Memory B cell (primary cell): ENCODE data around the gene PLCXD1.
"Not testable (repeated sequence)": the region's sequence is repeated elsewhere in the genome, so short reads cannot be mapped to it uniquely, and the experiment has no call there.

Experiments used
- ATAC-seq: fragments of 150-1000 bp; cut with Tn5 transposase; 2 replicates; pipeline ENCODE4 v1.10.0; 2021; ENCODE audit warnings: low read depth, mild to moderate bottlenecking, moderate library complexity
- DNase-seq, 2 donors: peaks; one replicate each; pipeline ENCODE4 v3.0.0; 2022; ENCODE audit warnings: low spot score in 2 of 2
- H3K27ac Mint-ChIP-seq: one replicate; pipeline ENCODE4 v1.8.0; 2022; ENCODE audit warnings: mild to moderate bottlenecking, moderate library complexity, mixed read lengths
- H3K27me3 Mint-ChIP-seq: one replicate; pipeline ENCODE4 v1.8.0; 2022; ENCODE audit warnings: mixed read lengths
- H3K36me3 Mint-ChIP-seq: one replicate; pipeline ENCODE4 v1.8.0; 2022; ENCODE audit warnings: mild to moderate bottlenecking, mixed read lengths
- H3K4me1 Mint-ChIP-seq: one replicate; pipeline ENCODE4 v1.8.0; 2022; ENCODE audit warnings: mixed read lengths
- H3K4me3 Mint-ChIP-seq: one replicate; pipeline ENCODE4 v1.8.0; 2022; ENCODE audit warnings: mild to moderate bottlenecking, moderate library complexity, mixed read lengths
- H3K9me3 Mint-ChIP-seq: one replicate; pipeline ENCODE4 v1.8.0; 2022; ENCODE audit warnings: mixed read lengths

PLCXD1 gene

DNA sequence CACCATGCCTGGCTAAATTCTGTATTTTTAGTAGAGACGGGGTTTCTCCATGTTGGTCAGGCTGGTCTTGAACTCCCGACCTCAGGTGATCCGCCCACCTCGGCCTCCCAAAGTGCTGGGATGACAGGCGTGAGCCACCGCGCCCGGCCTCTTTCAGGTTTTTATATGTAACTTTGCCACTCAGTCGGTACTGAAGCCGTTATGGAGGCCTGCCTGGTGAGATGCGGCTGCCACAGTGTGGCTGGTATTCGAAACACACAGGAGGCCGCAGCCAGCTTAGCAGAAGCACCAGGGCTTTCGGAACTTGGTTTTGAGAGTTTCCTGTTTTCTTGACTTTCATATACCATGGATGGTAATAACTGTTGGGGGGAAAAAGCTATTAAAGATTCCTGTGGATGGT, 43.5 kb downstream of the PLCXD1 start:
- not testable (repeated sequence) for DNase-seq, H3K27ac Mint-ChIP-seq, ATAC-seq, H3K27me3 Mint-ChIP-seq, H3K36me3 Mint-ChIP-seq, H3K9me3 Mint-ChIP-seq, H3K4me3 Mint-ChIP-seq
- peaks cover 23% of the 10 kb centered on the region for H3K4me1 Mint-ChIP-seq

DNA sequence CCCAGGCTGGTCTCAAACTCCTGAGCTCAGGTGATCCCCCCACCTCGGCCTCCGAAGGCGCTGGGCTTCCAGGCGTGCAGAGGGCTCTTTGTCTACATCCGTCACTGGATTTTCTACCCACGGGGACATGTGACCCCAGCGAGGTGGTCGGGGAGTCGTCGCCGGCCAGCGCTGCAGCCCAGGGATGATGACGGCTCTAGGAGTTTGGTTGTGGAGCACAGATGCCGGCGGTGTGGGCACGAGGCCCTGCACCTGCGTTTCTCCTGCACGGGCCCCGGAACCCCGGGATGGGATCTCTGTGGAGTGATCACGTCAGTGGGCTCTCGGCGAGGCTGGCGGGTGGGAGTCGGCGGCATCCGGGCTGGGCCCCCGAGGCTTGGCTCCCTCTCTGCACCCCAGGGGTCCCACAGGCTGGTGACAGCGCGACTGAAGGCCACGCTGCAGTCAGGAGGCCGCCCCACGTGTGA, 46.5 kb downstream of the PLCXD1 start:
- Mint-ChIP-seq H3K4me3 (no peak overlapping the region), H3K9me3 (no peaks in the 10 kb centered on the region), H3K4me1 (peaks cover 14% of the 10 kb centered on the region), H3K27ac (no peak overlapping the region), H3K36me3 (peaks cover 3% of the 10 kb centered on the region), H3K27me3 (peaks cover 11% of the 10 kb centered on the region)
- no peak for ATAC-seq
- no peak for DNase-seq

DNA sequence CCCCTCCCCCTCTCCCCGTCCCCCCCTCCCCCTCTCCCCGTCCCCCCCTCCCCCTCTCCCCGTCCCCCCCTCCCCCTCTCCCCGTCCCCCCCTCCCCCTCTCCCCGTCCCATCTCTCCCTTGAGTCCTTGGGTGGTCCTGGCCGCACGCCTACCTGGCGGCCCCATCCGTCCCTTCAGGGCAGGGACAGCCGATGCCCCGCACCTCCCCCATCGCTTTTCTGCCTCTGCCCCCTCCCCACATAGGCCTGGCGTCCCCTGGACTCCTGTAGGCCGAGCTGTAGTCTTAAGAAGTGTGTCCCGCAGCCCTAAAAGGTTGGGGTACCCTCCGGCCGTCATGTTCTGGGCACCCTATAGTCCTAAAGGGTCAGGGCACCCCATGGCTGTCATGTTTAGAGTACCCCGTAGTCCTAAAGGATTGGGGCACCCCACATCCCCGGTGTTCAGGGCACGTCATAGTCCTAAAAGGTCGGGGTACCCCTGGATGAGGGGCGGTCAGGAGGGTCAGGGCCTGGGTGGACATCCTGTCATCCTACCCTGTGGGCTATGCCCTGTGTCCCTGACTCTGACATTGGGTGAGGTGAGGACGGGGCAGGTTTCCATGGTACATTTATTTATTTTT, 48.2 kb downstream of the PLCXD1 start:
- DNase-seq = no peak
- no peak for ATAC-seq
- Mint-ChIP-seq H3K27ac (no peak overlapping the region), H3K9me3 (no peaks in the 10 kb centered on the region), H3K4me1 (peaks cover 5% of the 10 kb centered on the region), H3K4me3 (no peak overlapping the region), H3K36me3 (peaks cover 4% of the 10 kb centered on the region), H3K27me3 (peaks cover 6% of the 10 kb centered on the region)

DNA sequence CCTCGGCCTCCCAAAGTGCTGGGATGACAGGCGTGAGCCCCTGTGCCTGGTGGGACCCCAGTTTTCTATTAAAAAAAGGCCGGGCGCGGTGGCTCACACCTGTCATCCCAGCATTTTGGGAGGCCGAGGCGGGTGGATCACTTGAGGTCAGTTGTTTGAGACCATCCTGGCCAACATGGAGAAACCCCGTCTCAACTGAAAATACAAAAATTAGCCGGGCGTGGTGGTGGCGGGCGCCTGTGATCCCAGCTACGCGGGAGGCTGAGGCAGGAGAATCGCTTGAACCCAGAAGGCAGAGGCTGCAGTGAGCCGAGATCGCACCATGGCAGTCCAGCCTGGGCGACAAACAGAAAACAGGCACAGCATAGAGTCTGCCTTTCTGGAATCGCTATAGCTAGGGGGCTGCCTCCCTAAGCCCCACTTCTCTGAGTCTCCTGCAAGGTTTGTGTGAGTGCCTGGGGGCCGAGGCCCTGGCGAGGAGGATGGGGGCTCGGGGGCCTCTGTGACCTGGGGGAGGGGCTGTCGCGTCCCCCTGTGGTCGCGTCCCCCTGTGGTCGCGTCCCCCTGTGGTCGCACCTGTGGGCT, 49.1 kb downstream of the PLCXD1 start:
- not testable (repeated sequence) for H3K4me3 Mint-ChIP-seq, H3K36me3 Mint-ChIP-seq, ATAC-seq, H3K27me3 Mint-ChIP-seq, DNase-seq, H3K27ac Mint-ChIP-seq, H3K4me1 Mint-ChIP-seq, H3K9me3 Mint-ChIP-seq

DNA sequence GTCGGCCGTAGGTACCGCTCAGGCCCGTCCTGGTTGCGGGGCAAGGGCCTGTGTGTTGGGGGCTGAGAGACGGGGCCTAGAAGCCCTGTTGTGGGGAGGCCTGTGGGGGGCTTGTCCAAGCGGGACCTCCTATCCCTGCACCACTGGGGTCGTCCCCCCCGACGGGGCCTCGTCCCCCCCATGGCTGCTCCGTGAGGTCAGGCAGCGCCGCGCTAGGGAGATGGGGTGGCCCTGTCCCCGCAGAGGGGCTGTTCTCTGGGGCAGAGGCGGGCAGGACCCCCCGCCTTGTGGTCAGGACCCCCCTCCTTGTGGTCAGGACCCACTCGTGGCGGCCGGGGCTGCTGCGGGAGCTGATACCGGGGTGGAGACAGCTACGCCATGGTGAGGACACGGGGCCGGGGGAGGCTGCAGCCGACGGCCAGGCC, 49.6 kb downstream of the PLCXD1 start:
- H3K27ac Mint-ChIP-seq = no peak overlapping the region
- peaks cover 6% of the 10 kb centered on the region for H3K27me3 Mint-ChIP-seq
- H3K4me1 Mint-ChIP-seq = peaks cover 5% of the 10 kb centered on the region
- no peaks in the 10 kb centered on the region for H3K9me3 Mint-ChIP-seq
- ATAC-seq (no peak), DNase-seq (no peak)
- no peak overlapping the region for H3K4me3 Mint-ChIP-seq
- H3K36me3 Mint-ChIP-seq = peaks cover 4% of the 10 kb centered on the region

DNA sequence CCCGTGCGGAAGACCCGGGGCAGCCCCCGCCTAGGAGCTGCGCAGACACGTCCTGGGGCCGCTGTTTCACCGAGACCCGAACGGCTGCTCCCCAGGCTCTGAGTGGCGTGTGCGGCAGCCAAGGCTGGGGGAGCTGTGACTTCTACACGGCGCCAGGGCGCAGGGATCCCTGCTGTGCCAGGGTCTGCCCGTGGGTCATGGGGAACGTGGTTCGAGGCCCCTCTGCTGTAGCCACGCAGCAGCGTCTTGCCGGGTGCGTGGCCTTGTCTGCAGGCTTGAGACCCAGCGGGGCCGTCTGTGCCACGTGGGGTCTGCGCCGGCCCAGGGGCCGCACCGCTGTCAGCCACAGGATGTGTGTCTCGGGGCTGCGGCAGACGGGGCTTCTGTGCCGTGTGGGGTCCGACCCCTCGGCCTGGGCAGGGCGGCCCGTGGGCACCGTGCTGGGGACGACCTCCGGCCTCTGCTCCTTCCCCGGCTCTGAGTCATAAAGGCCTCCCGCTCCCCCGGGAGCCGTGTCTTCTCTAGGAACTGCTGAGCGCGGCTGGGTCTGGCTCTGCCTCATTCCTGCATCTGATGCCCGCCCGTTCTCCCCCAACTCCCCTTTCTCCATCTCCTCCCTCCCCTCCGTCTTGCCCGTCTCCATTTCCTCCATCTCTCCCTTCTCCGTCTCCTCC, 50.1 kb downstream of the PLCXD1 start:
- ATAC-seq = peak; percentile 58
- H3K27ac Mint-ChIP-seq = no peak overlapping the region
- peaks cover 6% of the 10 kb centered on the region for H3K27me3 Mint-ChIP-seq
- peak overlapping the region; percentile 78 for H3K4me3 Mint-ChIP-seq
- peaks cover 5% of the 10 kb centered on the region for H3K4me1 Mint-ChIP-seq
- peaks cover 6% of the 10 kb centered on the region for H3K36me3 Mint-ChIP-seq
- no peak for DNase-seq
- no peaks in the 10 kb centered on the region for H3K9me3 Mint-ChIP-seq

DNA sequence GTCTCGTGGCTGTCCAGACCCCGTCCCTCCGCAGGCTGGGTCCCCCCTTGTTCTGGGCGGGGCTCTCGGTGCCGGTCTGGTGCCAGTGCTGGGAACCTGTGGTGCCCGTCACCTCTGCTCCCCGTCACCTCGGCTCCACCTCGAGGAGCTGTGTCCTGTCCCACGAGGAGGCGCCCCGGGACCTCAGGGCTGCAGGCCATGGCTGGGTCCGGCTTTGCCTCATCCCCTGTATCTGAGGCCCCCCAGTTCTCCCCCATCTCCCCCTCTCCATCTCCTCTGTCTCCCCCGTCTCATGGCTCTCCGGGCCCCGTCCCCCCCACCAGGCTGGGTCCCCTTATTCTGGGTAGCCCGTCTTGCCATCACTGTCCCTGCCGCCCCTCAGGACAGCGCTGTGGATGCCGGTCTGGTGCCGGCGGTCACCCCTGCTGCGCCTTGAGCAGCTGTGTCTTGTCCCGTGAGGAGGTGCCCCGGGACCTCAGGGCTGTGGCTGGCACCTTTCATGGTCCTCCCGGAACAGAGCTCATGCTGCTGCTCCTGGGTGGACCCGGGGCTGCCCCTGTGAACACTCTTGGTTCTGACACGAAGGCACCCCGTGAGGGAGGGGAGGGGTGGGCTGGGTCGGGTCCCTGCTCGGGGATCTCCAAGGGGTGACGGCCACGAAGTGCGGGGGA, 50.8 kb downstream of the PLCXD1 start:
- ATAC-seq = peak; percentile 6
- Mint-ChIP-seq H3K4me3 (peak overlapping the region; percentile 78), H3K27me3 (peaks cover 6% of the 10 kb centered on the region)

DNA sequence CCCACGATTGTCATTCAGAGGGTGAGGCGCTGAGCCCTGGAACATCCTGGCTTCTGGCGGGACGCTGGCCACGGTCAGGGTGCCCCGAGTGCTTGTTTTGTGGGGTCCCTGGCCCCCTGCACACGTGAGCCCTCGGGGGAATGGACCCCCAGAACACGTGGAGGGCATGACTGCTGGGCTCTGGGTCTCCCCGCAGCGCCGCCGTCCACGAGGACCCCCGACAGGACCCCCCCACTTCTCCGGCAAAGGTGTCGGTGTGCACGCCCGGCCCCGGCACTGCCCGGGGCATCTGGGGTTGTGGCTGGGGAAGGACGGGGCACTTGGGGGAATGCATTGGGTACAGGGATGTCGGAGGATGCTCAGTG, 51.3 kb downstream of the PLCXD1 start:
- peaks cover 6% of the 10 kb centered on the region for H3K27me3 Mint-ChIP-seq
- H3K36me3 Mint-ChIP-seq = peaks cover 15% of the 10 kb centered on the region
- no peaks in the 10 kb centered on the region for H3K9me3 Mint-ChIP-seq
- no peak overlapping the region for H3K27ac Mint-ChIP-seq
- H3K4me3 Mint-ChIP-seq = no peak overlapping the region
- ATAC-seq (no peak), DNase-seq (no peak)
- peaks cover 5% of the 10 kb centered on the region for H3K4me1 Mint-ChIP-seq

More for the DNA sequence above, 50.8 kb downstream of the PLCXD1 start:
- no peak for DNase-seq
- peaks cover 5% of the 10 kb centered on the region for H3K4me1 Mint-ChIP-seq
- peaks cover 10% of the 10 kb centered on the region for H3K36me3 Mint-ChIP-seq
- no peak overlapping the region for H3K27ac Mint-ChIP-seq
- H3K9me3 Mint-ChIP-seq = no peaks in the 10 kb centered on the region

DNA sequence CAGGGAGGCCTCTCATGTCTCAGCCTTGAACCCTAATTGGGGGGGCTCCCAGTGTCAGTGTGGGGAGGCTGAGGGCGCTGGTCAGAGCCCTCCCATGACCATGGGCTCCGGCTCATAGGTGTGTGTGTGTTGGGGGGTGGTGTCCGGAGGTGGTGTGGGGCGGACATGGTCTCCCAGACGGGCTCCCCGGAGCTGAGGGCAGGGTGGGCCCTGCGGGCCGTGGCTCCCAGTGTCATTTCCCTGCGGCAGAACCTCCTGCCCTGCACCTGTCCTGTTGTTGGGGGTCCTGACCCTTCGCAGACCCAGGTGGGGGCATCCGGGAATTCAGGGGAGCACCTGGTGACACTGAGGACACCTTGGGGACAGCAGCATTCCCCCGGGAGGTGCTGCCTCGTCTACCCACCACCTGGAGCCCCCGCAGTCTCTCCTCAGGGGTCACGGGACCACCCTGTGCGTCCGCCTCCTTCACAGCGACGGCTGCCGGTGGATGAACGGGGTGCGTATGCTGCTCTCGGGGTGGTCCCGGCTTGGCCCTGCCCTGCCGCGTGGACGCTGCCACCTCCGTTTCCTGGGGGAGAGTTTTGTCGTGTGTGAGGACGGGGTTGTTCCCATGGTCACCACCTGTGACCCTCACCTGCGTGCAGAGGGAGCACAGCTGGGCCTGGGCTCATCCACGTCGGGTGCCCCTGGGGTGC, 51.9 kb downstream of the PLCXD1 start:
- no peak overlapping the region for H3K4me3 Mint-ChIP-seq
- DNase-seq (no peak), ATAC-seq (no peak)
- H3K27me3 Mint-ChIP-seq = peaks cover 6% of the 10 kb centered on the region
- H3K36me3 Mint-ChIP-seq = peaks cover 16% of the 10 kb centered on the region
- H3K9me3 Mint-ChIP-seq = no peaks in the 10 kb centered on the region
- no peak overlapping the region for H3K27ac Mint-ChIP-seq
- peaks cover 5% of the 10 kb centered on the region for H3K4me1 Mint-ChIP-seq

DNA sequence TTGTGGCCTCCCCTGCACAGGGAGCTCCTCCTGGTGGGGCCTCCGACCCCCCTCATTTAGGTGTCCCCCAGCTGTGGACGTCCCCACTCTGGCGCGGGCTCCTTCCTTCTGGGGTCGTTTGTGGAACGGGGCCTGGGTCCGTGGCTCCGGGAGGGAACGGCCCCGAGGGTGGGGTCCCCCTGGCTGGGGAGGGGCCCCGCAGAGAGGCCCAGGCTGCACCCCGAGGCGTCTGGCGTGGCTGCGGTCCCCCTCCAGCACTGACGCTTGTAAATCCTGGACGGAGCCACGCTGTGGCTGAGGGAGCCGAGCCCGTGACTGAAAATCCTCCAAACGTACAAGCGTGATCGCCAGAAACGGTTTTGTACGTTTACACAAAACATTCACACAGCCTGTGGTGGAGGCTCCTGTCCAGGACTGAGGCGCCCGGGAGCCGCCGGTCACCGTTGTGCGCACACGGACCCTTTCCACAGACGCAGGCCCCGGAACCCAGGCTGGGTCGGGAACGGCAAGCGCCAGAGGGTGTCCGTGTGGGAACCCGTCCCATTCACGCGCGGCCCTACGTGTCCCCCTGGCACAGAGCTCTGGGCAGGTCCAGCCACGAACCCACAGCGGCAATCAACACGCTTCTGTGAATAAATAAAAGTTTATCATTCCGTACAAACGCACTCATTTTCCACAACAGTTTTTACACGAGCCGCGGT, 52.6 kb downstream of the PLCXD1 start:
- peaks cover 19% of the 10 kb centered on the region for H3K36me3 Mint-ChIP-seq
- no peak overlapping the region for H3K27ac Mint-ChIP-seq
- H3K4me1 Mint-ChIP-seq = peaks cover 5% of the 10 kb centered on the region
- no peak overlapping the region for H3K4me3 Mint-ChIP-seq
- no peaks in the 10 kb centered on the region for H3K9me3 Mint-ChIP-seq
- ATAC-seq (no peak), DNase-seq (no peak)
- peaks cover 6% of the 10 kb centered on the region for H3K27me3 Mint-ChIP-seq

DNA sequence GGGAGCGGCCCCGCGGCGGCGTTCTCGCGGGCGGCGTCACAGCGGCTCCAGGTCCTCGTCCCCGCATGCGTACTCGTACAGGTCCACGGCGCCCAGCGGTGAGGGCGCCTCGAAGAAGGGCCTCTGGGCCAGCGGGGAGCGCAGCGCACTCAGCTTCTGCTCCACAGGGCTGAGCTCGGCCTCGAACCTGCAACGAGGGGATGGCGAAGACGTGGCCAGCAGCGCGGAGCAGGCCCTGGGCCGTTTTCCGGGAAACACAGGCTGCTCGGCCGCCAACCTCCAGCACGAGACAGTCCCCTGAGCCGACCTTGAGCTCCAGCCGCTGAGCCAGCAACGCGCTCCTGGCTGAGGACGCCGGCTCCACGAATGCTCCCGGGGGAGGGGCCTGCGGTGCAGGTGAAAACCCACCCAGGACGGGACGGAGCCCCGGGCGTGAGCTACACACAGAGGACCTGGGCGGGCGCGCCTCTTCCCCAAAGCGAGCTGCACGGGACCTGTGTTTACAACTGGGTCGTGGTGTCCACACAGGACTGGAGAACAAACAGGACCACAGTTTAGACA, 53.2 kb downstream of the PLCXD1 start:
- H3K27me3 Mint-ChIP-seq = peaks cover 5% of the 10 kb centered on the region
- H3K9me3 Mint-ChIP-seq = no peaks in the 10 kb centered on the region
- H3K27ac Mint-ChIP-seq = no peak overlapping the region
- H3K4me1 Mint-ChIP-seq = peaks cover 4% of the 10 kb centered on the region
- no peak for ATAC-seq
- no peak for DNase-seq
- H3K4me3 Mint-ChIP-seq = no peak overlapping the region
- H3K36me3 Mint-ChIP-seq = peaks cover 20% of the 10 kb centered on the region

DNA sequence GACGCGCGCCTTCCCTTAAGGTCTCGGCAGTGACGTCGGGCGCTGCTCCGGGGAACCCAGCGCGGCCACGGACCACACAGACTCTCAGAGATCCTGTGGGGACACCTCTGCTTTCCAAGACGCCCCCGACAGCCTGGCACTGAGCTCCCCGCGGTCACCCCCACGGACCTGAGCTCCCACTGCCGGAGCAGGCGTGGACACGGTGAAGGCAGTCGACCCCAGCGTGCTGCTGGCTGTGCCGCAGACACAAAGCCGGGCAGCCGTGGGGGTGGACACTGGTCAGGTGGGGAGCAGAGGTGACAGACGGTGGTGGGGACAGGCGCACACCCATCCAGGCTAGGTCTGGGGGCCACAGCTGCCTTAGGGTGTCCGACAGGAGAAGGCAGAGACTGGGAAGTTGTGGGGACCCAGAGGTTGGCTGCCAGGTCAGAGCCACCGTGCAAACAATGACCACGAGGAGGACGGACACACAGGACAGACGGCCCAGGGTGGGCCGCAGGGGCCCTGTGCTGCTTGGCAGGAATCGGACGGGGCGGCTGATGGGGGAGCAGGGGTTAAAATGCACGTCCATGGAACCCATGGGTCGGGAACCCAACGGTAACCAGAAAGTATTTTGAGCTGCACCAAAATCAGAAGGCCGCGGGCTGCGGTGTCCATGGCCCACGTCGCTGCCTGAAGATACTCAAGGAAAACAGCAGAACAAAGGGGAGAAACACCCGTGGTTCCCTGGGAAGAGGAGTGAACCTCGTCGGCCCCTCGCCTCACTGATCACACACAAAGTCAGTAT, 54.0 kb downstream of the PLCXD1 start:
- no peak overlapping the region for H3K27ac Mint-ChIP-seq
- H3K36me3 Mint-ChIP-seq = peaks cover 20% of the 10 kb centered on the region
- no peak for ATAC-seq
- H3K9me3 Mint-ChIP-seq = no peaks in the 10 kb centered on the region
- DNase-seq = no peak
- peaks cover 4% of the 10 kb centered on the region for H3K27me3 Mint-ChIP-seq
- H3K4me1 Mint-ChIP-seq = peaks cover 3% of the 10 kb centered on the region
- no peak overlapping the region for H3K4me3 Mint-ChIP-seq
